Gastroesophageal sphincter (tissue), 4 donors: ENCODE results near the gene STAG3. TPM values are rescaled to one million over a fixed set of nuclear protein-coding genes. Genes with fewer than 3 reads are reported as not detected.

Source experiments
- ATAC-seq: fragments of 150-250 bp; one replicate; pipeline ENCODE4 v1.9.1; 2016; ENCODE audit warnings: mild to moderate bottlenecking, moderate library complexity
- H3K27ac ChIP-seq, 4 donors: fragments of 200-600 bp; sonication (generic) in 3 of 4; 1 replicate in 3 of 4; 2 replicates in 1 of 4; pipeline ENCODE4 v1.5.1; 2016 to 2019
- H3K27me3 ChIP-seq: fragments of 200-600 bp; sonication (generic); one replicate; pipeline ENCODE4 v1.5.1; 2019
- H3K36me3 ChIP-seq, 2 donors: fragments of 200-600 bp; sonication (generic); one replicate each; pipeline ENCODE4 v1.5.1; 2019; ENCODE audit warnings: control low read depth in 1 of 2
- H3K4me1 ChIP-seq, 3 donors: fragments of 200-600 bp; sonication (generic); 1 replicate in 2 of 3; 2 replicates in 1 of 3; pipeline ENCODE4 v1.5.1; 2016 to 2019; ENCODE audit warnings: control low read depth in 2 of 3
- H3K4me3 ChIP-seq, 2 donors: fragments of 200-600 bp; sonication (generic); one replicate each; pipeline ENCODE4 v1.5.1; 2019; ENCODE audit warnings: mild to moderate bottlenecking in 1 of 2, moderate library complexity in 1 of 2
- H3K9me3 ChIP-seq, 3 donors: fragments of 200-600 bp; sonication (generic); one replicate each; pipeline ENCODE4 v1.5.1; 2017 to 2019; ENCODE audit warnings: control low read depth in 2 of 3
- EP300 ChIP-seq: sonication (generic); formaldehyde crosslinking; IDR thresholded peaks from one replicate; pipeline ENCODE4 v1.6.1; 2017; ENCODE audit warnings: antibody characterized with exemption, mild to moderate bottlenecking
- POLR2A ChIP-seq, 2 donors: fragments of 450-650 bp; IDR thresholded peaks; one replicate each; pipeline ENCODE4 v1.6.1; 2017; ENCODE audit warnings: antibody characterized with exemption in 2 of 2, mild to moderate bottlenecking in 2 of 2, moderate library complexity in 1 of 2
- POLR2AphosphoS5 ChIP-seq: sonication (generic); formaldehyde crosslinking; IDR thresholded peaks from one replicate; pipeline ENCODE4 v1.6.1; 2017; ENCODE audit warnings: antibody characterized with exemption
- WGBS, 2 donors: methylation state at CpG; one replicate each; pipeline ENCODE4 v1.1.5; 2018; ENCODE audit warnings: low coverage in 1 of 2; 5-methylcytosine and 5-hydroxymethylcytosine counted together
- total RNA-seq, 4 donors: library from RNA; depleted of rRNA; stranded (reverse); fragments of >200 nt; gene quantifications; one replicate each; pipeline ENCODE4 v1.1.0, GENCODE V29; 2016
- TF ChIP-seq, protein P1 (sequence below), 4 experiments: fragments of 200-600 bp in 2 of 4; fragments of 450-650 bp in 2 of 4; sonication (generic) in 1 of 4; IDR thresholded peaks; one replicate each; pipeline ENCODE4 v1.5.1; 2017 to 2019; ENCODE audit warnings: antibody characterized with exemption in 4 of 4, mild to moderate bottlenecking in 2 of 4, moderate library complexity in 2 of 4

STAG3 gene
- total RNA-seq, 4 donors from 2014 or later: 0.47 TPM; not detected in 3

DNA sequence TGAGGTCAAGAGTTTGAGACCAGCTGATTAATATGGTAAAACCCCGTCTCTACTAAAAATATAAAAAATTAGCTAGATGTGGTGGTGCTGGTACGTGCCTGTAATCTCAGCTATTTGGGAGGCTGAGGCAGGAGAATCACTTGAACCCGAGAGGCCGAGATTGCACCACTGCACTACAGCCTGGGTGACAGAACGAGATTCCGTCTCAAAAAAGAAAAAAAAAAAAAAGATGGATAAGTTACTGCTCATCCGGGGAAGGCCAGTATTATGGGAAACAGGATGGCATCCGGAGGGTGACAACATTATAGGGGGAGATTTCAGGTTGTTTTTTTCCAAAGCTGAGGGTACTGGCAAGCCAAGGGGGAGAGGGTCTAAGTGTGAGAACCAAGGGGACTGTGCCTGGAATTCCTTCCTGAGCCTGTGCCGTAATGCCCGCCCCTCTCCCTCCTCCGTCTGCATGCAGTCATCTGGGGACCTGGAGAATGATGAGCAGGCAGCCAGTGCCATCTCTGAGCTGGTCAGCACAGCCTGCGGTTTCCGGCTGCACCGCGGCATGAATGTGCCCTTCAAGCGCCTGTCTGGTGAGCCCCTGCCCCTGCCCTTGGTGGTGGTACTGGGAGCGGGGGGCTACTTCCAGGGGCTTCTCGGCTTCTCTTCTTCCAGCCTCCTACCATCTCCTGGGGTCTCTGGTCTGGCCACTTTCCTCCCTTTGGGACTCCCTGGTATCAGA lies 24.6 kb upstream of the STAG3 start:
- peaks cover 0 to 57% (median 18%) of the 10 kb centered on the region in 3 donors for H3K4me1 ChIP-seq
- H3K9me3 ChIP-seq: no peaks in the 10 kb centered on the region
- H3K4me3 ChIP-seq: no peak overlapping the region
- 71 to 84% methylated on average over 10 to 16 of the region's 18 CpGs for WGBS, 2 donors
- TF ChIP-seq POLR2AphosphoS5: no peak
- TF ChIP-seq POLR2A (IDR thresholded peaks at IDR 0.05): no peak
- no peak for TF ChIP-seq EP300
- TF ChIP-seq, protein P1, sequence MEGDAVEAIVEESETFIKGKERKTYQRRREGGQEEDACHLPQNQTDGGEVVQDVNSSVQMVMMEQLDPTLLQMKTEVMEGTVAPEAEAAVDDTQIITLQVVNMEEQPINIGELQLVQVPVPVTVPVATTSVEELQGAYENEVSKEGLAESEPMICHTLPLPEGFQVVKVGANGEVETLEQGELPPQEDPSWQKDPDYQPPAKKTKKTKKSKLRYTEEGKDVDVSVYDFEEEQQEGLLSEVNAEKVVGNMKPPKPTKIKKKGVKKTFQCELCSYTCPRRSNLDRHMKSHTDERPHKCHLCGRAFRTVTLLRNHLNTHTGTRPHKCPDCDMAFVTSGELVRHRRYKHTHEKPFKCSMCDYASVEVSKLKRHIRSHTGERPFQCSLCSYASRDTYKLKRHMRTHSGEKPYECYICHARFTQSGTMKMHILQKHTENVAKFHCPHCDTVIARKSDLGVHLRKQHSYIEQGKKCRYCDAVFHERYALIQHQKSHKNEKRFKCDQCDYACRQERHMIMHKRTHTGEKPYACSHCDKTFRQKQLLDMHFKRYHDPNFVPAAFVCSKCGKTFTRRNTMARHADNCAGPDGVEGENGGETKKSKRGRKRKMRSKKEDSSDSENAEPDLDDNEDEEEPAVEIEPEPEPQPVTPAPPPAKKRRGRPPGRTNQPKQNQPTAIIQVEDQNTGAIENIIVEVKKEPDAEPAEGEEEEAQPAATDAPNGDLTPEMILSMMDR (IDR thresholded peaks at IDR 0.05): no peak
- H3K27ac ChIP-seq: no peak overlapping the region
- no peaks in the 10 kb centered on the region for H3K27me3 ChIP-seq
- peaks cover 0 to 59% of the 10 kb centered on the region in 2 donors for H3K36me3 ChIP-seq
- ATAC-seq: no peak

DNA sequence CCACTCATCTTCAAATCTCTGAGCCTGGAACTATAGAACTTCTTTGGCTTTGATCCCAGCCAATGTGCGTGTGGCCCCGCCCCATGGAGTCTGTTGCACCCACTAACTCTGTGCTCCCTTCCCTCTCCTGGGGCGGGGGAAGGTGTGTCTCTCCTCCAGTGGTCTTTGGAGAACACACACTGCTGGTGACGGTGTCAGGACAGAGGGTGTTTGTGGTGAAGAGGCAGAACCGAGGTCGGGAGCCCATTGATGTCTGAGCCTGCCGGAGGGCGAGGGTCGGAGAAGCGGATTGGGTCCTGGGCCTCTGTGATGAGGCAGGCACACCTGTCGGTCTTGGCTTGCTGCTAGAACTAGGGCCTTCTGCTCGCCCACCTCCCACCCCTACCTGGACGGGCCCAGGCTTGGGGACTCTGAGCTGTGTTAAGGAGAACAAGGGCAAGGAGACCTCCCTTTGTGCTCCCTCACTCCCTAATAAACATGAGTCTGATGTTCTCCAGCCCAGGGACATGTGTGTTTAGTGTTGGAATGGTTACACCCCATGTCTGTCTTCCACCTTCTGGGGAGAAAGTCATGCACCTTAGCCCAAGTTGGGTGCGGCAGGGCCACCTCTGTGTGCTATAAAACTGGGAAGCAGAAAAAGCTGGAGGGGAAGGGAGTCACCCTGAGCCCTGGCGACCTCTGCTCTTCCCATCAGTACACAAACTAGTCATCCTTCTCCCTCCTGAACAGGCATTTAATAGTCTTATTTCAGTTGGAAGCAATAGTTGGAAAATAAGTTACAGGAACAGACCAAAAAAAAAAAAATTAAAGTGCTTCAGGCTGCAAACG lies 23.8 kb upstream of the STAG3 start:
- H3K27me3 ChIP-seq: no peaks in the 10 kb centered on the region
- WGBS, 2 donors: 28 to 72% methylated on average over 4 of the region's 16 CpGs
- H3K4me1 ChIP-seq: peaks cover 0 to 60% (median 19%) of the 10 kb centered on the region in 3 donors
- no peak for TF ChIP-seq EP300
- no peak for TF ChIP-seq POLR2A (IDR thresholded peaks at IDR 0.05)
- no peaks in the 10 kb centered on the region for H3K9me3 ChIP-seq
- no peak for ATAC-seq
- H3K4me3 ChIP-seq: no peak overlapping the region
- peaks cover 0 to 59% of the 10 kb centered on the region in 2 donors for H3K36me3 ChIP-seq
- H3K27ac ChIP-seq: no peak overlapping the region

DNA sequence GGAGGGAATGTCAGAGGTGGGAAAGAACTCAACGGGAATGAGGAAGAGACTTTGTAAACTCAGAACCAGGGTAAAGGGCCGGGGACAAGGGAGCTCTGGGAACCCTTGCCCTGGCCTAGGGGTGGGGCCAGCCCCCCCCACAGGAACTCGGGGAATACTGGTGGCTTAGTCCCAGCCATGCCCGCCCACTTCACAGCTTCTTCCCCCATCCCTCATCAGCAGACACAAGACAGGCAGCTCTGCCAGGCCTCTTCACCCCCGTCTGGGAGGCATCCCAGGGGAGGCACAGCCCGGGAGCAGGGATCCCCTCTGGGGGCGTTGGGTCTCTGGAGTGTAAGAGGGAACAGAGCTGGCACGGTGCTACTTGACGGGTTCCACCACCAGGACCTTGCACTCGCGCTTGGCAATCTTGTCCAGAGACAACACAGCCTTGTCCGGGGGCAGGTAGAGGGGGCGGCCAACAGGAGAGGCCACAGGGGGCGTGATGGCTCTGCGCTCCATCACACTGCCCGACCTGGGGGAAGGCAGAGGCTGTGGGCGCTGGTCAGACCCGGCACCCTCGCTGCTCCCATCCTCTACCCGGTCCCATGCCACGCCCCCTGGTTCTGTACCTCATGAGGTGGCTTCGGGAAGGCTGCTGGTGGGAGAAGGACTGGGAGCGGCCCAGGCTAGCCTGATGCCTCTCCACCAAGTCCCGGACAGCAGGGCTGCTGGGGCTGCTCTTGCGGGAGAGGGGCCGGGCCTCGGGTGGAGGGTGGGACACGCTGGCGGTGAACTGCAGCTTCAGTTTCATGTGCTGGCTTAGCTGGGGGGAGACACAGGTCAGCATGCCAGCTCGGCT lies 22.8 kb upstream of the STAG3 start:
- Histone ChIP-seq H3K4me1 (peaks cover 0 to 58% (median 16%) of the 10 kb centered on the region in 3 donors), H3K9me3 (no peaks in the 10 kb centered on the region), H3K36me3 (peaks cover 0 to 59% of the 10 kb centered on the region in 2 donors), H3K27ac (no peak overlapping the region), H3K4me3 (no peak overlapping the region), H3K27me3 (no peaks in the 10 kb centered on the region)
- no peak for ATAC-seq
- TF ChIP-seq POLR2A (IDR thresholded peaks at IDR 0.05) (no peak), EP300 (no peak)
- WGBS, 2 donors: 42 to 60% methylated on average over 1 to 6 of the region's 30 CpGs

DNA sequence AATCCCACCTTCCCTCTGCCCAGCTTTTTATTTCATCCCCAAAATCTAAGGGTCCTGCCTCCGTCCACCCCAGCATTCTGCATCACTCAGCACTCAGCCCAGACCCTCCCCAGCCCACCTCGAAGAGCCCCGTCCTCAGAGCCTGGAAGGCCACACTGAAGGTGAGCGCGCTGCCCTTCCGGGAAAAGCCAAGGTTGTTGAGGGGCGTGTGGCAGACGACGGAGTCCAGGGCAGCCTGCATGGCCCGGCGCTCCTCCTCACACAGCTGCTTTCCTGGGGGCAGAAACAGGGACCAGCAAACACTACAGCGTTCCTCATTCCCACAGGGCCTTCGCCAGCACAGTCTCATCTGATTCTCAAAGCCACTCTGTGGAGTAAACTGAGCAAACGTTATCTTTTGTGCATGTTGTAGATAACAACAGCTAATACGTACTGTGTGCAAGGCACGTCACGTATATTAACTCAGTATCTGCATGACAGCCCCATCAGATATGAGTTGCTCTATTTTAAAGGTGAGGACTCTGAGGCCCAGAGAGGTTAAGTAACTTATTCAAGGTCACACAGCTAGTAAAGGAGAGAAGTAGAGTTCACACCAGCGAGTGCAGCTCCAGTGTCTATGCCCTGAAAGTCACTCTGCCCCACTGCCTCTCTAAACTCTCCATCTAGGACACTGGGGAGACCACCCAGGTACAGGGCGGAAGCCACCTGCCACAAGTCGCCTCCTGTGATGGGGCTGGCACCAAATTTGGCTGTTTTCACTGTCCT lies 22.0 kb upstream of the STAG3 start:
- no peaks in the 10 kb centered on the region for H3K9me3 ChIP-seq
- 40 to 89% methylated on average over 2 to 5 of the region's 20 CpGs for WGBS, 2 donors
- H3K27me3 ChIP-seq: no peaks in the 10 kb centered on the region
- H3K36me3 ChIP-seq: peaks cover 0 to 59% of the 10 kb centered on the region in 2 donors
- ATAC-seq: no peak
- H3K27ac ChIP-seq: no peak overlapping the region
- no peak overlapping the region for H3K4me3 ChIP-seq
- TF ChIP-seq, protein P1 (IDR thresholded peaks at IDR 0.05): no peak
- TF ChIP-seq POLR2AphosphoS5: no peak
- TF ChIP-seq EP300: no peak
- no peak for TF ChIP-seq POLR2A (IDR thresholded peaks at IDR 0.05)
- H3K4me1 ChIP-seq: peaks cover 0 to 49% (median 14%) of the 10 kb centered on the region in 3 donors

DNA sequence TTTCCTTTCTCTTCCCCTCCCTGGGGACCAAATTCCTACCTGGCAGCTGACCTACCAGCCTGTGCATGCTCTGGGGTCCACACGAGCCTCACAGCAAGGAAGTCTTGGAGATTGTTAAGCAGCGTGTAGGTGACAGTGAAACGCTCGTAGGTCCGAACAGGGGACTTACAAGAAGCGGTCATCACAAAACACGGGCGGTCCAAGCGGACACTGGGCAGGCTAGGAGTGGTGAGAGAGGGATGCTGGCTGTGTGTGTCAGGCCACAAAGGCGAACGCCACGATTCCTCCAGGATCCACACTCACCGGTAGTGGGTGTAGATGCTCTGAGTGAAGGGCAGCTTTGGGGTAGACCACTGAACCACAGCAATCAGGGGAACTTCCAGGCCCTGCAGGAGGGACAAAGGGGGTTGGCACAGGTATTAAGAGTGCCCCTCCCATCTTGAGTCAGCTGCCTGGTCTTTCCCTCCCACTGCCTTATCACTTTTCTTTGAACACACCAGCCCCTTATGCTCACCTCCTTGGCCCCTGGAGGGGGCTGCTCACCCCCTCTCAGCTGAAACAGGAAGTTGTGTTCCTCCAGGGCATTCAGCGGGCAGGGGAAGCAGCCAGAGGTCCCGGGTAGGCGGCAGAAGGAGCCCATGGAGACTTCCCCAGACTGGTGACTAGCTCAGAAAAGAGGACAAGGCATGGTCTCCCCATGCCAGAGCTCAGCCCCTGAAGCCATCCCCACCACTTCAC lies 21.2 kb upstream of the STAG3 start:
- Histone ChIP-seq H3K4me3 (no peak overlapping the region), H3K27ac (peak overlapping the region in 3 of 4 donors; percentile 84 to 89 (median 85)), H3K4me1 (peaks cover 0 to 44% (median 14%) of the 10 kb centered on the region in 3 donors), H3K36me3 (peaks cover 0 to 55% of the 10 kb centered on the region in 2 donors), H3K9me3 (no peaks in the 10 kb centered on the region), H3K27me3 (no peaks in the 10 kb centered on the region)
- WGBS, 2 donors: 82% methylated on average over 12 of the region's 16 CpGs; no CpG with 5 or more reads in 1 of the 2 donors
- no peak for ATAC-seq
- TF ChIP-seq POLR2A (IDR thresholded peaks at IDR 0.05): no peak
- TF ChIP-seq EP300: no peak
- no peak for TF ChIP-seq POLR2AphosphoS5
- TF ChIP-seq, protein P1 (IDR thresholded peaks at IDR 0.05): no peak
